Testis (tissue), 3 donors: ENCODE measurements around the gene ASIC2. TPM values are rescaled to one million over a fixed set of nuclear protein-coding genes. Genes with fewer than 3 reads are reported as not detected.

Experiments used
- DNase-seq: peaks from one replicate; pipeline ENCODE4 v3.0.0-alpha.2; 2019
- H3K27ac ChIP-seq, 2 donors: fragments of 200-600 bp; sonication (generic); one replicate each; pipeline ENCODE4 v1.5.1; 2019
- H3K27me3 ChIP-seq: fragments of 200-600 bp; sonication (generic); one replicate; pipeline ENCODE4 v1.5.1; 2019
- H3K36me3 ChIP-seq: fragments of 200-600 bp; sonication (generic); one replicate; pipeline ENCODE4 v1.5.1; 2017; ENCODE audit warnings: low read depth; ENCODE audit errors: missing control alignments
- H3K4me1 ChIP-seq: fragments of 200-600 bp; sonication (generic); one replicate; pipeline ENCODE4 v1.5.1; 2019
- H3K4me3 ChIP-seq, 2 donors: fragments of 200-600 bp; sonication (generic); one replicate each; pipeline ENCODE4 v1.5.1; 2017 to 2019
- H3K9me3 ChIP-seq: fragments of 200-600 bp; sonication (generic); one replicate; pipeline ENCODE4 v1.5.1; 2017
- POLR2A ChIP-seq: fragments of 450-650 bp; IDR thresholded peaks from one replicate; pipeline ENCODE4 v1.6.1; 2017; ENCODE audit warnings: antibody characterized with exemption, mild to moderate bottlenecking, moderate library complexity
- WGBS, 2 donors: methylation state at CpG; one replicate each; pipeline ENCODE4 v1.1.5; 2018; 5-methylcytosine and 5-hydroxymethylcytosine counted together
- intact Hi-C: fragments of 100-400 bp; cut with DNase I; formaldehyde crosslinking; loops from one replicate; pipeline ENCODE4 v1.15.1; 2023; ENCODE audit warnings: low total_unique reads
- polyA plus RNA-seq: library from polyadenylated mRNA; stranded (reverse); fragments of 350-450 nt; fragmentation: Illumina TruSeq; extraction: RNeasy Lipid Tissue Mini Kit (QIAGEN cat#74804); gene quantifications from one replicate; pipeline ENCODE4 v1.2.3, GENCODE V29; 2014; ENCODE audit warnings: low read depth, low replicate concordance; ENCODE audit not compliant: insufficient read depth
- total RNA-seq, 2 donors: library from RNA; depleted of rRNA; stranded (reverse); fragments of >200 nt; gene quantifications; one replicate each; pipeline ENCODE4 v1.2.3, GENCODE V29; 2016
- TF ChIP-seq, protein P1 (sequence below), 3 experiments: fragments of 450-650 bp in 2 of 3; fragments of 200-600 bp in 1 of 3; sonication (generic) in 1 of 3; IDR thresholded peaks; one replicate each; pipeline ENCODE4 v1.5.1; 2016 to 2019; ENCODE audit warnings: antibody characterized with exemption in 3 of 3, mild to moderate bottlenecking in 2 of 3, moderate library complexity in 1 of 3

ASIC2 gene
- total and polyA plus RNA-seq, 3 donors from 2014 or later = 0.73 to 1.0 (median 0.81) TPM

DNA sequence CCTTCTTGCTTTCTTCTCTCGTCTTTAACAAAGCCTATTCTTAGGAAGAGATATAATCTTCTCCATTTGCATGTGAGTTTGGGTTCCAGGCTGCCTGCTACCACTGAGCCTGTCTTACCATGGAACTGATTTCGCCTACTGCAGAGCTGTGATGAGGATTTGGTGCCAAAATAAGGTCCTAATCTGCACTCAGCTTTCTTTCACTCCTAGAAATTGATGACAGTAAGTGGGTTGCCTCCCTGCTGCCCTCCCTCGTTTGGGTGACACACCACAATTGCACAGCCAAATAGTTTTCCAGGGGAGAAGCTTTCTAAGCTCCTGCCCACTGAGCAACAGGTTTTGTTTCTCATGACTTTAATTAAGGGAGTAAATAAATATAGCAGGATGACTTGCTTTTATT is 25.1 kb upstream of the ASIC2 start:
- Histone ChIP-seq H3K4me3 (no peak overlapping the region), H3K9me3 (no peaks in the 10 kb centered on the region), H3K27ac (no peak overlapping the region), H3K4me1 (no peaks in the 10 kb centered on the region), H3K27me3 (no peaks in the 10 kb centered on the region), H3K36me3 (no peaks in the 10 kb centered on the region)
- TF ChIP-seq, protein P1, sequence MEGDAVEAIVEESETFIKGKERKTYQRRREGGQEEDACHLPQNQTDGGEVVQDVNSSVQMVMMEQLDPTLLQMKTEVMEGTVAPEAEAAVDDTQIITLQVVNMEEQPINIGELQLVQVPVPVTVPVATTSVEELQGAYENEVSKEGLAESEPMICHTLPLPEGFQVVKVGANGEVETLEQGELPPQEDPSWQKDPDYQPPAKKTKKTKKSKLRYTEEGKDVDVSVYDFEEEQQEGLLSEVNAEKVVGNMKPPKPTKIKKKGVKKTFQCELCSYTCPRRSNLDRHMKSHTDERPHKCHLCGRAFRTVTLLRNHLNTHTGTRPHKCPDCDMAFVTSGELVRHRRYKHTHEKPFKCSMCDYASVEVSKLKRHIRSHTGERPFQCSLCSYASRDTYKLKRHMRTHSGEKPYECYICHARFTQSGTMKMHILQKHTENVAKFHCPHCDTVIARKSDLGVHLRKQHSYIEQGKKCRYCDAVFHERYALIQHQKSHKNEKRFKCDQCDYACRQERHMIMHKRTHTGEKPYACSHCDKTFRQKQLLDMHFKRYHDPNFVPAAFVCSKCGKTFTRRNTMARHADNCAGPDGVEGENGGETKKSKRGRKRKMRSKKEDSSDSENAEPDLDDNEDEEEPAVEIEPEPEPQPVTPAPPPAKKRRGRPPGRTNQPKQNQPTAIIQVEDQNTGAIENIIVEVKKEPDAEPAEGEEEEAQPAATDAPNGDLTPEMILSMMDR (IDR thresholded peaks at IDR 0.05) = no peak
- TF ChIP-seq POLR2A = no peak
- DNase-seq = no peak
- WGBS, 2 donors = 58 to 69% methylated on average over 3 of the region's 3 CpGs
- intact Hi-C loops = no loop called here

DNA sequence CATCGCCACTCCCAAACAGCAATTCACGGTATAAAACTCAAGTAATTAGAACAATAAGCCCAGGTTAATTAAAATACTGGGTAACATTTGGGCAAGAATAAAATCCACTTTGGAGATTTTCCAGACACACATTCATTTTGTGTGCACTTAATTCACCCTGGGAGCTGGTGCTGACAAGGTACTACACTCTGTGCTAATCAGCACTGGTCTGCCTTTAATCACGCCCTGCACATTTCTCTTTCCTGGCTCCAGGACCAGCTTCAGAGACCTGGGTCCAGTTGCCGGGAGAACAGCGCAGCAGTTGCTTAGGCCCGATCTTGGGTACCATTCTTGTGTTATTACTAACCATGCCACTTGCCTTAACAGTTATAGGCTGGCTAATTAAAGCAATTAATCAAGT is 23.7 kb upstream of the ASIC2 start:
- Histone ChIP-seq H3K27ac (no peak overlapping the region), H3K9me3 (no peaks in the 10 kb centered on the region), H3K36me3 (no peaks in the 10 kb centered on the region), H3K4me3 (no peak overlapping the region), H3K4me1 (no peaks in the 10 kb centered on the region), H3K27me3 (no peaks in the 10 kb centered on the region)
- 75 to 89% methylated on average over 6 of the region's 6 CpGs for WGBS, 2 donors
- DNase-seq = no peak
- TF ChIP-seq POLR2A = no peak
- TF ChIP-seq, protein P1 (IDR thresholded peaks at IDR 0.05) = no peak
- intact Hi-C loops = no loop called here

DNA sequence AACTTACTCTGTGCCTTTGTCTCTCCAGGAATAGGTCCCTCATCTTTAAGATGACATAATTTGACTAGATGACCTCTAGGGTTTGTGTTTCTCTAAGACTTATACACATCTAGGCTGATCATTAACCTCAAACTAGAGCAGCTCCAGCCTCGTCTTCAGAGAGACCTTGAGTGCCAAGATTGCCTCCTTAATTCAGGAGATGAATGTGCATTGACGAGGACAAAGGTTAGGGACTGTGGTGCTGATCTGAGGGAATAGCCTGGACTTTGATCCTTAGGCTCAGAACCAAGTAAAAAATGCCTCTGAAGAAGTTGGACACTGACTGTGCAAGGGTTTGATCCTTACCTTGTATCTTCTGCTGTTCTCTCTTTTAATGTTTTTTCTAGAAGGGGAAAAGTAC is 17.2 kb upstream of the ASIC2 start:
- Histone ChIP-seq H3K4me3 (no peak overlapping the region), H3K27me3 (no peaks in the 10 kb centered on the region), H3K27ac (no peak overlapping the region), H3K9me3 (no peaks in the 10 kb centered on the region), H3K36me3 (no peaks in the 10 kb centered on the region), H3K4me1 (no peaks in the 10 kb centered on the region)
- no peak for DNase-seq
- TF ChIP-seq POLR2A = no peak
- TF ChIP-seq, protein P1 (IDR thresholded peaks at IDR 0.05) = no peak
- WGBS, 2 donors = 64 to 76% methylated on average over 2 of the region's 2 CpGs
- intact Hi-C loops = no loop called here

DNA sequence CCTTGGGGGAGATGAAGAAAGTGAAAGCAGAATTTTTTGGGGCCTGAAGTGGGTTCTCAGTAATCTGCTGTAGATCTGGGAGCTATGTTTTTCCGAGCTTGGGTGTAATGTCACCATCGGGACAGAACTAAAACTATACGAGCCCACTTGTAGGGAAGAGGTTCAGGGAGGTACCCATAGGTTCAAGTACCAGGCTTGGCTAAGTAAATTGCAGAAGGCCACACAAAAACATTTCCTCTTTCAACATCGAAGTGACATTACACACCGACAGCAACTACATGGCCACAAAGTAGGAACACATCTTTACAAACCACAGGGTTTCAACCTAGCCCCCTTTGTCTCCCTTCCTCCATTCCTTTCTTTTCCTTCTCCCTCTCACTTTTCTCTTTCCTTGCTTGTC is 10.2 kb upstream of the ASIC2 start:
- Histone ChIP-seq H3K27me3 (no peaks in the 10 kb centered on the region), H3K4me1 (no peaks in the 10 kb centered on the region), H3K36me3 (no peaks in the 10 kb centered on the region), H3K27ac (no peak overlapping the region), H3K4me3 (no peak overlapping the region), H3K9me3 (no peaks in the 10 kb centered on the region)
- 89 to 93% methylated on average over 5 of the region's 5 CpGs for WGBS, 2 donors
- TF ChIP-seq POLR2A = no peak
- TF ChIP-seq, protein P1 (IDR thresholded peaks at IDR 0.05) = no peak
- DNase-seq = no peak
- intact Hi-C loops = no loop called here

DNA sequence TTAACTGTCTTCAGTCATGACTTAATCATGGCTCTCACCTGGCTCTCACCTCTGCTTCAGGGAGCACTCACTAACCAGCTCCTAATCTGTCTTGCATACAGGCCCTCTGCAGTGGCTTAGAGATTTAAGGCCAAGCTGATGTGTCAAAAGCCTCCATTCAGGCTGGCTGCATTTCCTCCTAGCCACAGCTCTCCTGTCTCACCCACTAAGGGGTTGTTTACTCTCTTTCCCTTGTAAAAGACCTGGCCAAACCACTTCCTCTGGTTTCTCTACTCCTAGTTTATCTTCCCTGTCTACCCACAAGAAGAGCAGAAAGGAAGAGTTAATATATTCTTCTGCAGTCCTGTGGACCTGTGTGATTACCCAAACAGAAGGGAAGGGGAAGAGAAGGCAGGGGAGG is 9.3 kb upstream of the ASIC2 start:
- Histone ChIP-seq H3K4me3 (no peak overlapping the region), H3K9me3 (no peaks in the 10 kb centered on the region), H3K4me1 (no peaks in the 10 kb centered on the region), H3K36me3 (no peaks in the 10 kb centered on the region), H3K27ac (no peak overlapping the region), H3K27me3 (no peaks in the 10 kb centered on the region)
- intact Hi-C loops = no loop called here
- TF ChIP-seq POLR2A = no peak
- TF ChIP-seq, protein P1 (IDR thresholded peaks at IDR 0.05) = no peak
- DNase-seq = no peak
